GM18951 (cell line): ENCODE results near the gene SRD5A3.
"Not testable (repeated sequence)": the region's sequence is repeated elsewhere in the genome, so short reads cannot be mapped to it uniquely, and the experiment has no call there.

Source experiments
- POLR2A ChIP-seq: IDR thresholded peaks from 4 replicates; pipeline ENCODE4 v1.6.1; 2011; ENCODE audit warnings: mild to moderate bottlenecking; ENCODE audit not compliant: insufficient read length, insufficient read depth; ENCODE audit errors: extremely low read depth
- in situ Hi-C: fragments of 300-500 bp; cut with MboI; formaldehyde crosslinking; loops from one replicate; pipeline ENCODE4 v1.12.0; 2022; ENCODE audit warnings: low sequenced_read_pairs, mixed read lengths, inconsistent platforms; ENCODE audit not compliant: unreplicated experiment

The SRD5A3 gene

DNA sequence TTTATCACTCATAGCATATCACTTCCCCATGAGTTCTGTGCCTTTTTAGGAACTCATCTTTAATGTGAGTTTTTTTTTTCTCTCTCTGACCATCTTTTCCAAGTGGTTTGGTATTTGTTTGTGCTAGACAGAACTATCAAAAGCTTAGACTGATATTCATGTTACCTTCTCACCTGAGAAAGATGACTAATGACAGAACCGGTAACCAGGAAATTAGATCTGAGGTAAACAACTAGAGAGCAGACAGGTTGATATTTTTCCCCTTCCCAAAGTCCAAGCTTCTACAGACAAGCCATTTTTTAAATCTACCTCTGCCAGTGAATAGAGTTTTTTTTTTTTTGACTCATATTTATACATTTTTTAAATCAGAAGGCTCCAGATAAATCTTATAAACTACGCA, 17.0 kb upstream of the SRD5A3 start:
- in situ Hi-C loops = no loop called here
- no peak for TF ChIP-seq POLR2A

DNA sequence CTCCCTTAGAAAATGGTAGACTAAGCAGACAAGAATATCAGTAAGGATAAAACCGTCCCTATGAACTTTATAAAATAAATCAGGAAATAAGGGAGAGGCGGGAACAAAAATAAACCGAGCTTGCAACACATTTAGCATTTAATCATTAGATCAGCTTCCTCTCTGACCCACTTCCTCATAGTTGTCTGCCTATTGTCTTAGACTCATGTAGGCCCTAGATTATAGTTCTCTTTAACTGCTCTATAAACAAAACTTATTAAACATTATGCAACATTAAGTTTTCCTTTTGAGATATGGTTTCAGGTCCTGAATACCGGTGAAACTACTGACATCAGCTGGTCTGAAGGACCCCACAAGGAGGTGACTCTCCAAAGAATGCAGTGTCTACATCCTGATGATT, 15.8 kb upstream of the SRD5A3 start:
- in situ Hi-C loops = no loop called here

GRCh38 chr4:55336138-55337034, 9.7 kb upstream of the SRD5A3 start:
- TF ChIP-seq POLR2A = no peak
- in situ Hi-C loops = no loop called here

More for the DNA sequence above, 15.8 kb upstream of the SRD5A3 start:
- no peak for TF ChIP-seq POLR2A

- TF ChIP-seq POLR2A = no peak
- in situ Hi-C loops = no loop called here
These were observed 8.1 kb upstream of the SRD5A3 start for GRCh38 chr4:55337944-55338343.

GRCh38 chr4:55338486-55338885, 7.6 kb upstream of the SRD5A3 start:
- TF ChIP-seq POLR2A = no peak
- in situ Hi-C loops = no loop called here

- in situ Hi-C loops = no loop called here
- TF ChIP-seq POLR2A = no peak
These were observed 5.8 kb upstream of the SRD5A3 start for GRCh38 chr4:55340266-55340665.

DNA sequence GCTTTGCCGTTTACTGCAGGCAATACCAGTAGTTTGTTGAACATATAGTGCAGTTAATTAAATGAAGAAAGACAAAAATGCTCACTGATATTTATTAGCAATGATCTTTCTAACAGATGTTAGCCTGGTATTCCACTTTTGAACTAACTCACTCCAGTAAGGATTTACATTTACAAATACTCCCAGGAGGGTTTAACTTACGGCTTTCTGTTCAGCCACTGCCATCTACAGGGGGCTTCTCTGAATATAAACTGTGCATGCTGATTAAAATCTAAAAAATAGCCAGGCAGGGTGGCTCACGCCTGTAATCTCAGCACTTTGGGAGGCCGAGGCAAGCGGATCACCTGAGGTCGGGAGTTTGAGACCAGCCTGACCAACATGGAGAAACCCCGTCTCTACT, 2.2 kb upstream of the SRD5A3 start:
- no peak for TF ChIP-seq POLR2A
- in situ Hi-C loops = no loop called here

DNA sequence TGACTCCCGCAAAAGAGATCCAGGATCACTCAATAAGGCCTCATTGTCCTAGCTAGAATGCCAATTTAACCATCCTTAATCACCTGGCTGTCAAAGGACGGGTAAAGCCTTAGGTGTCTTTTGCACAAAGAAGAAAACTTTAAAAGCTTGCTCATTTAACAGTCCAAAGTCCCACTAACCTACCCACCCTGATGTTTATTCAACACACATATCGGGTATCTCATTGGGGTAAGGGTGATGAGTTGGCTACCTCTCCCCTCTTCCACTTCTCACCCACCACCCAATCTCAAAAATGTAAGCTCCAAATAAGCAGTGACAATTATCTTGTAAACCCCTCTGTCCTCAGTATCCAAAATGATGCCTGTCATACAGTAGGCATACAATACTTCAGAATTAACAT, 988 bp upstream of the SRD5A3 start:
- TF ChIP-seq POLR2A = no peak
- in situ Hi-C loops = no loop called here

GRCh38 chr4:55346851-55347255, 811 bp downstream of the SRD5A3 start:
- TF ChIP-seq POLR2A = no peak
- in situ Hi-C loops = no loop called here

GRCh38 chr4:55347610-55348228, 1.7 kb downstream of the SRD5A3 start:
- TF ChIP-seq POLR2A = no peak
- in situ Hi-C loops = no loop called here

DNA sequence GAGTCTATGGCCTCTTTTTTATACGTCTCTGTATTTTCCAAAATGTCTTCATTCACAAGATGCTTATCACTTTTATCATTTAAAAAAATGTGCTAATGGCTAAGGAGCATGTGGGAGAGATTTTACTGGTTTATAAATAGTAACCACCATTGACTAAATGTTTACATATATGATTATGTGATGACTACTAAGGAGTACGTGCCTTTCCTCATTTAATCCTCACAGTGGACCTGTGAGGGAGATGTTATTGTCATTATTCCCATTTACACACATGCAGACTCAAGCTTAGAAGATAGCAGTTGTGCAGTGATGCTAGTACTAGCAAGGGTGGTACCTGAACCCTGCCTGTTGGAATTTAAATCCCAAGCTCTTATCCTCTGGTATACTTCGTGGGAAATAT, 2.4 kb downstream of the SRD5A3 start:
- TF ChIP-seq POLR2A = no peak
- in situ Hi-C loops = no loop called here

DNA sequence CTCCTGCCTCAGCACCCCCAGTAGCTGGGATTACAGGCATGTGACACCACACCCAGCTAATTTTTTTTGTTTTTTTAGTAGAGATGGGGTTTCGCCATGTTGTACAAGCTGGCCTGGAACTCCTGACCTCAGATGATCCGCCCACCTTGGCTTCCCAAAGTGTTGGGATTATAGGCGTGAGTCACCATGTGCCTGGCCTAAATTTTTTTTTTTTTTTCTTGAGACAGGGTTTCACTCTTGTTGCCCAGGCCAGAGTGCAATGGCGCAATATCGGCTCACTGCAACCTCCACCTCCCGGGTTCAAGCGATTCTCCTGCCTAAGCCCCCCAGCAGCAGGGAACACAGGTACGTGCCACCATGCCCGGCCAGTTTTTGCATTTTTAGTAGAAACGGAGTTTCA, 4.8 kb downstream of the SRD5A3 start:
- in situ Hi-C loops = not testable (repeated sequence)

DNA sequence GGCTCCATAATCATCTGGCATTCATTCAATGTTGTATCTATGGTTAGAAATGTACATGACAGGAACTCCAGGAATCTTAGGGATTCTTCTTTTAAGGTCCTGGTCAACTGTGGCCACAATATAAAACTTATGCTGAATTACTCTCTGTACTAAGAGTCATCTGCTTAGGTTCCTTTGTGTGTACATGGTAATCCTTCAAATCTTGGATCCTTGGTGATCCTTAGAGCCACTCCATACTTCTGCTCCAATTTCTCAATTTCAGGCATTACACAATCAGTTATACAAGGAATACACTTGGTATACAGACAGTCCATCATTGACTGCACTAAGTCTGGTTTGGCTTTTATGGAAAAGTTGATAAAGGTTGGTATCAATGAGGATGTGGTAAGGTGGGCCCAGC, 5.8 kb downstream of the SRD5A3 start:
- in situ Hi-C loops = no loop called here

DNA sequence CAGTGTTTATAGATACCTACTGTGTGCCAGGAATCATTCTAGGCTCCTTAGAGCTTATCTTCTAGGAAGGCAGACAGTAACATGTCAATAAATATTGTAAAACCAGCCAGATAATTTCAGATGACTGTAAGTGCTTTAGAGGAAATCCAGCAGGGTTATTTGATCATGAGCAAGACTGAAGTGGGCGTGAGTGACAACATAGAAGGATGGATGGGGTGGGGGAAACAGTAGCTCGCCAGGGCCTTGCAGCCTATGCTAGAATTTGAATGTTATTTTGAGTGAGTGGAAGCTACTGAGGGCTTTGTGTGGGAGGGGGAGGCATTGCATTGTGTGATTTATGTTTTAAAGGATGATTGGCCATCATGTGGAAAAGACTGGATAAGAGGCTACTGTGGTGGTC, 6.7 kb downstream of the SRD5A3 start:
- in situ Hi-C loops = no loop called here
- no peak for TF ChIP-seq POLR2A

More for the DNA sequence above, 5.8 kb downstream of the SRD5A3 start:
- TF ChIP-seq POLR2A = no peak

- in situ Hi-C loops = not testable (repeated sequence)
These were observed 7.2 kb downstream of the SRD5A3 start for GRCh38 chr4:55353228-55353747.
